Erythroblast (primary cell): ENCODE measurements around the gene SIX2.

Experiments used
- GATA1 ChIP-seq: IDR thresholded peaks from 2 replicates; pipeline ENCODE4 v1.6.1; 2011; ENCODE audit warnings: low read depth, mild to moderate bottlenecking, control low read depth, low read length, moderate library complexity
- POLR2A ChIP-seq: IDR thresholded peaks from 2 replicates; pipeline ENCODE4 v1.6.1; 2011; ENCODE audit warnings: mild to moderate bottlenecking, low read length

DNA sequence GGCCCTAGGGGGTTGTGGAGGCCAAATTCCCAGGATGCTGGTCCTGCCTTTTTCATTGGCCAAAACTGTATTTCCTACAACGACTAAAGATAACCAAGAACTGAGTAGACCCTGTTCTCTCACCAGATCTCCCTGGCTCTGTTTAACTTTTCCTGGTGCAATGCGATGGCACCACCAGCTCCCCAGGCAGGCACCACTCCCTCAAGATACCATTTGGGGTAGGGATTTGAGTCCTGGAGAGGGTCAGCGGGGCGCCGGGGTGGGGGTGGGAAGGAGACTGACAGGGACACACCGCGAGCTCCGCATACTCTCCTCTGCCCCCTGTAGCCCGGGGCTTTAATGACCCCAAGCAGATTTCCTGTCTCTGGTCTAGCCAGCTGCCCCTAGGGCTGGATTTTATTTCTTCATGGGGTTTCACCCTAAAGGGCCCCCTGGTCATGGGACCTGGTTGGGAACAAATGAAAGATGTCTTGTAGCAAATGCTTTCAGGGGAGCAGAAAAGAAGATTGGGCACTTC, 7.3 kb downstream of the SIX2 start:
- TF ChIP-seq POLR2A (no peak), GATA1 (no peak)
